GM19025 (cell line): Measurements from ENCODE around the gene DAB2IP.

Experiments used
- ATAC-seq: cut with Tn5 transposase; IDR thresholded peaks from one replicate; pipeline ENCODE4 v1.9.1; 2021; ENCODE audit warnings: mild to moderate bottlenecking, low read depth, moderate library complexity; ENCODE audit not compliant: unreplicated experiment

DAB2IP gene

DNA sequence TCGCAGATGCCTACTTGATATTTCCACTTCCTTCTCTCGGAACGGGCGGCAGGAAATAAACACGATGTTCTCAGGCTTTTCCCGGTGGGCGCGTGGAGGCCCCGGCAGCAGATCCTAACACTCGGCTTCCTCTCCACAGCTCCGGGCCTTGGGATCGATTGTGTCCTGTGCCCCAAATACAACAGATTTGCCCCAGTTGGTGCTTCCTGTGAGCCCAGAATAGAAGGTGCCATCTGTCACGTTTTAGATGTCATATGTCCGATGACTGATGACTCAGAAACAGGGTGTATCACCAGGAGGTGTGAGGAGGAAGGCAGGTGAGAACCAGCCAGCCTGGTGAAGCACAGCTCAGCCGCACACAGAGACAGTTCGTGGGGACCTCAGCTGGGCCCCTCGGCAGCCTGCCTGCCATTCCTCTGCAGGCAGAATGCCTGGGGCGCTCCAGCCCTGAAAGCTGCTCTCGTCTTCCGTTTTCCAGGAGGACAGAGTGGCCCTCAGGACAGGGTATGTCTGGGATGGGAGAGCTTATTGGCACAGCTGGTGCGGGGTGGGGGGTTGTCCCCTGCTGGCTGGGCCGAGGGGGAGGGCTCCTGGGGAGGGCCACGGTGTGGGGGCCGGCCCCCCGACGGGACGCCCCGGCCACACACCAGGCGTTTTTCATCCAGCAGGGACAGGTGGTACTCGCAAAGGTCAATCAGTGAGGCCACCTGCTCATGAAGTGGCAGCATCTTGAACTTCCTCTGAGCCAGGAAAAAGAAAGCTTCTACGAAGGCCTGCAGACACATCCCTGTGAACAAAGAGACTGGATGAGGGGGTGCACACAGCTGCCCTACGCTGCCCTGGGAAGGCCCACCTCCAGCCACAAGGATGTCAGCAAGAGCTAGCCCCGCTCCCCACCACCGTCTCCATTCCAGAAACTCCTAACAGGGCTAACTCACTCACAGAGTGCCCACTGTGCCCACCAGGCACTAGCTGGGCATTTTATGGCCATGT lies 171.0 kb downstream of the DAB2IP start:
- no peak for ATAC-seq

DNA sequence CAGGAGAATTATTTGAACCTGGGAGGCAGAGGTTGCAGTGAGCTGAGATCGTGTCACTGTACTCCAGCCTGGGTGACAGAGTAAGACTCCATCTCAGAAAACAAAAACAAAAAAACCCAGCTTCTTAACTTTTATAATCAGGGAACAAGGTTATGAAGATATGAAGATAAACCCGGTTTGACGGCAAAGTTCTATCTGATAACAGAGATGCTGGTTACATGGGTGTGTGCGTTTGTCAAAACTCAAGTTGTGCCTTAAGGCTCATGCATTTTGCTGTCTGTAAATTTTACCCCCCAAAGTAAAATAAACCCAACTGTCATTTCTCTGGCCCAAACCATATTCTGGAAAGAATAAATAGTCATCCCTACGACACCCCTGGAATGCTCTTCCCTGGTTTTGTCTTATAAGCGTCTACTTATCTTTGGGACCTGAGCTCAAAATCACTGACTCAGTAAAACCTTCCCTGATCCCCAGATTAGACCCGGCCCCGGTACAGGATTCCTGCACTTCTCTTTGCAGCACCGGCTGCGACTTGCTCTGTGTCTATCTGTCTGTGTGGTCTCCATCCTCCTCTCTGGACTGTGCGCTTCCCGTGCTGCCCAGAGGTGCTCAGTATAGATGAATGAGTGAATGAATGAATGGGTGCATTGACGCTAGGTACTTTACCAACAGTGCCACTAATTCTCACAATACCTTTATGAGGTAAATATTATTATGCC lies 172.2 kb downstream of the DAB2IP start:
- ATAC-seq, result no peak

- ATAC-seq, result no peak
Measured at GRCh38 chr9:121824651-121825030, 173.2 kb downstream of the DAB2IP start.

DNA sequence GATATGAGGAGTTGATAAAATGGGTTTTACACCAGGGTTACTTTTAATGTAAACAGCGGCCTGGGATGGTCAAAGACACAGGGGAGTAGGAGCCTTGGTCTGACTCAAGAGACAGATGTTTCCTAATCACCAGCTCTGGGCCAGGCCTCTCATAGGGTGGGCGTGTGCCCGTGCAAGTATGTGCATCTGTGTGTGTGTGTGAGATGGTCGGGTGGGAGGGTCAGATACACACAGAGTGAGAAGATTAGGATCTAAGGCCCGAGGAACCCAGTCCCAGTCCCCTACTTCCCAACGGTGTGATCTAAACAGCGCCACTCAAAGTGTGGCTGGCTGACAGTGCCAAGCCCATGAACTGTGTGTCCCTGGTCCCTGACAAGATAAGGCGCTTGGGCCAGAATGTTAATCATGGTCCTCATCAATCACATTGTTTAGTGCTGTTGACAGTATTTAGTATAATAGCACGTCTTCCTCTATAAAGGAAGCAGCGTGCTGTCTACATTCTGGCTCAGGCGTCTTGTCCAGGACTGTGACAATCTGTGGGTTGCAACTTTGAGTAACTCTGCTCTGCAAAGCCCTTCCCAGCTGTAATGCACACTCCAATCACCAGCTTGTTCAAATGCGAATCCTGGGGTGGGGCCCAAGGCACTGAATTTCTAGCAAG lies 173.7 kb downstream of the DAB2IP start:
- ATAC-seq, result no peak

- ATAC-seq, result no peak
Measured at GRCh38 chr9:121826711-121827110, 175.3 kb downstream of the DAB2IP start.

GRCh38 chr9:121827251-121827967 lies 176.0 kb downstream of the DAB2IP start:
- no peak for ATAC-seq

DNA sequence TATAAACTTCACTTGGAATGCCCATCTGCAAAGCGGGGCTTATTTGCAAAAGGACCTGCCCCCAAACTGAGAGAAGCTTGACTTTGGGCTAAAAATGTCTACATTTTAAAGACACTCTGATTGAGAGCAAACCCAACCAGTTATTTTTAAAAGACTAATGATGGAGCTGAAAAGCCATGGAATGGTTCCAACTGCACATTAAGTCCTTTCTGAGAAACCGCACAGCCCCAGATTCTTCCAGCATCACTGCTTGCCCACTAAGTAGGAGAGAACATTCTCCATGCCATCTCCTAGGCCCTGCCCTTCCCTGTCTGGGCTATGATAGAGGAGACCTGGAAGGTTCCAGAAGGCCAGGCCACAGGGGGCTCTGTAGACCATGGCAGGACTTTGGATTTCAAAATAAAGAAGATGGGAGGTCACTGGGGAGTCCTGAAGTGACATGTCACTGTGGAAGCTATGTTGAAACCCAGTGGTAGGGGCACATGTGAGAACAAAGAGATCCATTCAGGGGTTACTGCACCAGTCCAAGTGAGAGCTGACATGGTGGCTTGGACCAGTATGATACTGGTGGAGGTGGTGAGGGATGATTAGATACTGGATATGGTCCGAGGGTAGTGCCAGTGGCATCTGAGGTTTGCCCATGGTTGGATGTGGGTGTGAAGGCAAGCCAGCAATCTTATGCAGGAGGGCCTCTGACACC lies 179.2 kb downstream of the DAB2IP start:
- no peak for ATAC-seq

GRCh38 chr9:121831869-121832268 lies 180.4 kb downstream of the DAB2IP start:
- no peak for ATAC-seq

DNA sequence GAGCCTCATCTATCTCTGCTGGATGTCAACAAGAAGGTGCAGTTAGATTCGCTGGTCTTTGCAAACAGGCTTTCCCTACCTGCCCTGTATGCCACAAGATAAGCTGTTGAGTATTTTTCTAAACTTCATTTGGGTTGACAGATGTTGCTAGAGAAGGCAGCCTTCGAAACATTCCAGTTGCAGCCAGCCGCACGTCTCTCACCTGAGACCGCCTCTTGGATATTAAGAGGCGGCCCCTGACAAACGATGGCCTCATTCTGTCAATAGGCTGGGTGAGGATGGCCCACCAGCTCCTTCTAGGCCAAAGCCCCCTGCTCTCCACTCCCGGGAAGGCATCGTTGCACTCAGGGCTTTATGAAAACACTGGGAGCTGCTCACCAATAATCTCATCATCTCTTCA lies 181.6 kb downstream of the DAB2IP start:
- ATAC-seq, result no peak
